Measurements from ENCODE around the gene MRTFA.

MRTFA gene

GRCh38 chr22:40421082-40421350 lies 215.5 kb downstream of the MRTFA start:
- H4K20me1 ChIP-seq (ENCODE audit: low read depth, low read length) = no peaks in the 10 kb centered on the region
- no peak for TF ChIP-seq CTCF (IDR thresholded peaks at IDR 0.05; ENCODE audit: insufficient read depth, low read length, poor library complexity, severe bottlenecking)
- TF ChIP-seq EZH2phosphoT487 (conservative IDR thresholded peaks at IDR 0.05; ENCODE audit: low read length) = no peak
- H3K27ac ChIP-seq (ENCODE audit: low read depth, low read length) = peak overlapping the region; percentile 35; the same call in 1 of the 2 replicates
- H3K9me2 ChIP-seq (replicated peaks; ENCODE audit: insufficient read depth, low read length) = no peaks in the 10 kb centered on the region
- H3K9ac ChIP-seq (ENCODE audit: low read length) = no peak overlapping the region
- no peaks in the 10 kb centered on the region for H3K9me3 ChIP-seq (ENCODE audit: insufficient read depth, low read length)
- no peak overlapping the region for H3K4me2 ChIP-seq (ENCODE audit: low read depth, low read length, poor library complexity, severe bottlenecking)
- H3F3A ChIP-seq (ENCODE audit: insufficient read depth) = peaks cover 30% of the 10 kb centered on the region
- H3K79me2 ChIP-seq (ENCODE audit: insufficient read depth, low read length) = no peaks in the 10 kb centered on the region; the same call in 1 of the 2 replicates
- H3K27me3 ChIP-seq (ENCODE audit: low read length) = no peaks in the 10 kb centered on the region
- no peak overlapping the region for H3K4me3 ChIP-seq (ENCODE audit: insufficient read depth, low read length, poor library complexity, severe bottlenecking)
- H2AFZ ChIP-seq (ENCODE audit: low read depth, low read length, severe bottlenecking) = no peak overlapping the region
- H3K36me3 ChIP-seq (ENCODE audit: low read length) = no peaks in the 10 kb centered on the region

GRCh38 chr22:40420341-40421081 lies 216.0 kb downstream of the MRTFA start:
- no peaks in the 10 kb centered on the region for H3K36me3 ChIP-seq (ENCODE audit: low read length)

GRCh38 chr22:40419718-40420117 lies 216.8 kb downstream of the MRTFA start:
- H2AFZ ChIP-seq (ENCODE audit: low read depth, low read length, severe bottlenecking) = no peak overlapping the region
- no peaks in the 10 kb centered on the region; the same call in 1 of the 2 replicates for H3K79me2 ChIP-seq (ENCODE audit: insufficient read depth, low read length)
- no peaks in the 10 kb centered on the region for H3K36me3 ChIP-seq (ENCODE audit: low read length)
- TF ChIP-seq EZH2phosphoT487 (conservative IDR thresholded peaks at IDR 0.05; ENCODE audit: low read length) (no peak), CTCF (IDR thresholded peaks at IDR 0.05; ENCODE audit: insufficient read depth, low read length, poor library complexity, severe bottlenecking) (no peak)
- no peak overlapping the region for H3K4me2 ChIP-seq (ENCODE audit: low read depth, low read length, poor library complexity, severe bottlenecking)
- no peaks in the 10 kb centered on the region for H3K9me3 ChIP-seq (ENCODE audit: insufficient read depth, low read length)
- H4K20me1 ChIP-seq (ENCODE audit: low read depth, low read length) = no peaks in the 10 kb centered on the region
- no peak overlapping the region for H3K4me3 ChIP-seq (ENCODE audit: insufficient read depth, low read length, poor library complexity, severe bottlenecking)
- H3K9ac ChIP-seq (ENCODE audit: low read length) = no peak overlapping the region
- H3F3A ChIP-seq (ENCODE audit: insufficient read depth) = peaks cover 42% of the 10 kb centered on the region
- H3K9me2 ChIP-seq (replicated peaks; ENCODE audit: insufficient read depth, low read length) = no peaks in the 10 kb centered on the region
- peak overlapping the region; percentile 95 for H3K27ac ChIP-seq (ENCODE audit: low read depth, low read length)
- no peaks in the 10 kb centered on the region for H3K27me3 ChIP-seq (ENCODE audit: low read length)

More at GRCh38 chr22:40420341-40421081, 216.0 kb downstream of the MRTFA start:
- H3K27me3 ChIP-seq (ENCODE audit: low read length) = no peaks in the 10 kb centered on the region
- no peak for TF ChIP-seq CTCF (IDR thresholded peaks at IDR 0.05; ENCODE audit: insufficient read depth, low read length, poor library complexity, severe bottlenecking)
- TF ChIP-seq EZH2phosphoT487 (conservative IDR thresholded peaks at IDR 0.05; ENCODE audit: low read length) = no peak
- H3K27ac ChIP-seq (ENCODE audit: low read depth, low read length) = peak overlapping the region; percentile 4; the same call in 1 of the 2 replicates
- no peaks in the 10 kb centered on the region for H4K20me1 ChIP-seq (ENCODE audit: low read depth, low read length)
- H3K79me2 ChIP-seq (ENCODE audit: insufficient read depth, low read length) = no peaks in the 10 kb centered on the region; the same call in 1 of the 2 replicates
- no peak overlapping the region for H3K4me2 ChIP-seq (ENCODE audit: low read depth, low read length, poor library complexity, severe bottlenecking)
- no peak overlapping the region for H3K9ac ChIP-seq (ENCODE audit: low read length)
- no peaks in the 10 kb centered on the region for H3K9me3 ChIP-seq (ENCODE audit: insufficient read depth, low read length)
- no peak overlapping the region for H3K4me3 ChIP-seq (ENCODE audit: insufficient read depth, low read length, poor library complexity, severe bottlenecking)
- no peak overlapping the region for H2AFZ ChIP-seq (ENCODE audit: low read depth, low read length, severe bottlenecking)
- H3K9me2 ChIP-seq (replicated peaks; ENCODE audit: insufficient read depth, low read length) = no peaks in the 10 kb centered on the region
- H3F3A ChIP-seq (ENCODE audit: insufficient read depth) = peaks cover 35% of the 10 kb centered on the region

All from SU-DHL-6 (cell line).